PC-3 (cell line): Measurements from ENCODE around the gene YEATS4.

Source experiments
- EZH2 ChIP-seq: fragments of 300-600 bp; sonication (generic); IDR thresholded peaks from one replicate; pipeline ENCODE4 v1.6.1; 2017; ENCODE audit warnings: antibody characterized with exemption, mild to moderate bottlenecking, low read length; ENCODE audit not compliant: unreplicated experiment
- TF ChIP-seq, protein P1 (sequence below): fragments of 300-600 bp; sonication (generic); conservative IDR thresholded peaks from 2 replicates; pipeline ENCODE4 v1.5.1; 2017; ENCODE audit warnings: antibody characterized with exemption, low read depth, mild to moderate bottlenecking, low read length

DNA sequence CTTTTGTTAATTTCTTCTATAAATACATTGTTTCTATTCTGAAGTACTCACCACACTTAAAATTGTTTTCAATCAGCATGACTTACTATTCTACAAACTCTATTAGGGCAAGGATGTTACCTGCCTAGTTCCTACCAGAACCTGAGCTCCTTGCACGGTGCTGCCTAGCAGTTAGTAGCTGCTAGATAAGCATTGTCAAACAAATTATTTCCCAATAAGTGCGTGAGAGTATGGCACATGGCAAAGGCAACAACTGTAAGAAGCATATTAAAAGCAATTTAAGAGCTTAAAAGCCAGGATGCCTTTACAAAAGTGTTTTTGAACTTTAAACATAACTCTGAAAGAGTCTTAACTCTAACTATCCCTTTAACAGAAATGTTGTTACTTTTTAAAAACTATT, 19.5 kb upstream of the YEATS4 start:
- TF ChIP-seq, protein P1, sequence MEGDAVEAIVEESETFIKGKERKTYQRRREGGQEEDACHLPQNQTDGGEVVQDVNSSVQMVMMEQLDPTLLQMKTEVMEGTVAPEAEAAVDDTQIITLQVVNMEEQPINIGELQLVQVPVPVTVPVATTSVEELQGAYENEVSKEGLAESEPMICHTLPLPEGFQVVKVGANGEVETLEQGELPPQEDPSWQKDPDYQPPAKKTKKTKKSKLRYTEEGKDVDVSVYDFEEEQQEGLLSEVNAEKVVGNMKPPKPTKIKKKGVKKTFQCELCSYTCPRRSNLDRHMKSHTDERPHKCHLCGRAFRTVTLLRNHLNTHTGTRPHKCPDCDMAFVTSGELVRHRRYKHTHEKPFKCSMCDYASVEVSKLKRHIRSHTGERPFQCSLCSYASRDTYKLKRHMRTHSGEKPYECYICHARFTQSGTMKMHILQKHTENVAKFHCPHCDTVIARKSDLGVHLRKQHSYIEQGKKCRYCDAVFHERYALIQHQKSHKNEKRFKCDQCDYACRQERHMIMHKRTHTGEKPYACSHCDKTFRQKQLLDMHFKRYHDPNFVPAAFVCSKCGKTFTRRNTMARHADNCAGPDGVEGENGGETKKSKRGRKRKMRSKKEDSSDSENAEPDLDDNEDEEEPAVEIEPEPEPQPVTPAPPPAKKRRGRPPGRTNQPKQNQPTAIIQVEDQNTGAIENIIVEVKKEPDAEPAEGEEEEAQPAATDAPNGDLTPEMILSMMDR, result no peak
- no peak for TF ChIP-seq EZH2
